IMR-90 (cell line): ENCODE data around the gene CNPPD1. TPM values are rescaled to one million over a fixed set of nuclear protein-coding genes. Genes with fewer than 3 reads are reported as not detected.

Experiments
- ATAC-seq: fragments of 200-7000 bp; cut with Tn5 transposase; 2 replicates; pipeline ENCODE4 v1.9.1; 2020; ENCODE audit warnings: low read depth, mild to moderate bottlenecking, moderate library complexity
- BruUV-seq: library from RNA; stranded (reverse); fragments of 400-500 nt; replicated peaks from 2 replicates; lab custom pipeline; 2021; lab: Mats Ljungman, UMichigan
- CTCF ChIA-PET: fragments of 300-600 bp; formaldehyde crosslinking; extraction: SDS; loops from one replicate; lab custom pipeline; 2021; ENCODE audit warnings: antibody characterized with exemption; lab: Yijun Ruan, JAX
- POLR2A ChIA-PET: fragments of 300-600 bp; sonication (Branson Sonifier 250); formaldehyde crosslinking; loops from one replicate; lab custom pipeline; 2022; ENCODE audit warnings: antibody characterized with exemption; ENCODE audit not compliant: unreplicated experiment; lab: Charles Lee
- DNase-seq: peaks from one replicate; pipeline ENCODE4 v3.0.0; 2013
- H2AFZ ChIP-seq: replicated peaks from 2 replicates; pipeline ENCODE3; 2013; ENCODE audit warnings: low read length, mild to moderate bottlenecking; ENCODE audit not compliant: poor library complexity
- H2AK5ac ChIP-seq: 2 replicates; pipeline ENCODE4 v1.6.1; 2013; ENCODE audit warnings: low read depth, low read length, inconsistent platforms
- H2AK9ac ChIP-seq: replicated peaks from 2 replicates; pipeline ENCODE3; 2013; ENCODE audit warnings: mild to moderate bottlenecking, low read depth, low read length, moderate library complexity; ENCODE audit not compliant: poor library complexity
- H2BK120ac ChIP-seq: 2 replicates; pipeline ENCODE4 v1.6.1; 2013; ENCODE audit warnings: low read depth, low read length, inconsistent platforms
- H2BK15ac ChIP-seq: 3 replicates; pipeline ENCODE4 v1.6.1; 2013; ENCODE audit warnings: low read depth, low read length, inconsistent platforms
- H2BK20ac ChIP-seq: 2 replicates; pipeline ENCODE4 v1.6.1; 2013; ENCODE audit warnings: low read depth, mild to moderate bottlenecking, inconsistent platforms, low read length, moderate library complexity
- H2BK5ac ChIP-seq: 2 replicates; pipeline ENCODE4 v1.6.1; 2013; ENCODE audit warnings: mild to moderate bottlenecking, low read depth, low read length, inconsistent platforms; ENCODE audit not compliant: poor library complexity, severe bottlenecking
- H3K14ac ChIP-seq: replicated peaks from 2 replicates; pipeline ENCODE4 v1.6.1; 2013; ENCODE audit warnings: low read depth, low read length, inconsistent platforms
- H3K18ac ChIP-seq: 2 replicates; pipeline ENCODE4 v1.6.1; 2013; ENCODE audit warnings: low read depth, low read length, control low read depth
- H3K23ac ChIP-seq: 2 replicates; pipeline ENCODE4 v1.6.1; 2013; ENCODE audit warnings: low read depth, low read length, inconsistent platforms
- H3K27ac ChIP-seq: 2 replicates; pipeline ENCODE4 v1.5.1; 2013; ENCODE audit warnings: mild to moderate bottlenecking, control low read depth, low read length; ENCODE audit not compliant: insufficient read depth
- H3K27me3 ChIP-seq: 2 replicates; pipeline ENCODE4 v1.6.1; 2013; ENCODE audit warnings: low read length; ENCODE audit not compliant: control insufficient read depth, insufficient read depth
- H3K36me3 ChIP-seq: 2 replicates; pipeline ENCODE4 v1.6.1; 2013; ENCODE audit warnings: low read length, mixed read lengths; ENCODE audit not compliant: control insufficient read depth, insufficient read depth
- H3K4ac ChIP-seq: 2 replicates; pipeline ENCODE4 v1.6.1; 2013; ENCODE audit warnings: low read depth, low read length, inconsistent platforms
- H3K4me1 ChIP-seq: 2 replicates; pipeline ENCODE4 v1.6.1; 2013; ENCODE audit warnings: low read length, mixed read lengths; ENCODE audit not compliant: control insufficient read depth, insufficient read depth
- H3K4me2 ChIP-seq: 2 replicates; pipeline ENCODE4 v1.6.1; 2013; ENCODE audit warnings: low read depth, mild to moderate bottlenecking, control low read depth, low read length, moderate library complexity
- H3K4me3 ChIP-seq: 2 replicates; pipeline ENCODE4 v1.5.1; 2013; ENCODE audit warnings: low read depth, mild to moderate bottlenecking, control low read depth, low read length, moderate library complexity; ENCODE audit not compliant: insufficient read depth
- H3K56ac ChIP-seq: 2 replicates; pipeline ENCODE4 v1.6.1; 2013; ENCODE audit warnings: low read length, inconsistent platforms; ENCODE audit not compliant: insufficient read depth; ENCODE audit errors: extremely low read depth
- H3K79me1 ChIP-seq, 2 experiments: 2 replicates each; pipeline ENCODE4 v1.6.1; 2013; ENCODE audit warnings: low read length in 2 of 2, inconsistent platforms in 1 of 2, low read depth in 1 of 2
- H3K9ac ChIP-seq: 2 replicates; pipeline ENCODE4 v1.6.1; 2013; ENCODE audit warnings: low read depth, low read length, control low read depth
- H3K9me1 ChIP-seq: 2 replicates; pipeline ENCODE4 v1.6.1; 2013; ENCODE audit warnings: low read length, inconsistent platforms; ENCODE audit not compliant: insufficient read depth
- H3K9me3 ChIP-seq: 2 replicates; pipeline ENCODE4 v1.6.1; 2013; ENCODE audit warnings: low read length; ENCODE audit not compliant: control insufficient read depth, insufficient read depth
- H4K20me1 ChIP-seq: 2 replicates; pipeline ENCODE4 v1.6.1; 2013; ENCODE audit warnings: low read length, inconsistent platforms; ENCODE audit not compliant: insufficient read depth
- H4K5ac ChIP-seq: 2 replicates; pipeline ENCODE4 v1.6.1; 2013; ENCODE audit warnings: mild to moderate bottlenecking, low read depth, low read length, control low read depth
- H4K8ac ChIP-seq, 2 experiments: 2 replicates each; pipeline ENCODE4 v1.6.1; 2013; ENCODE audit warnings: low read depth in 2 of 2, low read length in 2 of 2, control low read depth in 1 of 2, inconsistent platforms in 1 of 2
- H4K91ac ChIP-seq: 2 replicates; pipeline ENCODE4 v1.6.1; 2013; ENCODE audit warnings: low read depth, low read length, inconsistent platforms; ENCODE audit not compliant: insufficient read depth
- CEBPB ChIP-seq: IDR thresholded peaks from 2 replicates; pipeline ENCODE4 v1.6.1; 2012; ENCODE audit warnings: low read depth, low read length, improper control_type of control experiment
- CTCF ChIP-seq: conservative IDR thresholded peaks from 2 replicates; pipeline ENCODE4 v1.5.1; 2012; ENCODE audit warnings: mild to moderate bottlenecking, low read depth, low read length, improper control_type of control experiment
- ELK1 ChIP-seq: fragments of 150-350 bp; IDR thresholded peaks from 2 replicates; pipeline ENCODE4 v1.6.1; 2016; ENCODE audit warnings: low read depth, mild to moderate bottlenecking, low read length, moderate library complexity, borderline replicate concordance
- FOS ChIP-seq: fragments of 150-350 bp; IDR thresholded peaks from 2 replicates; pipeline ENCODE4 v1.6.1; 2016; ENCODE audit warnings: low read depth, low read length
- MXI1 ChIP-seq: IDR thresholded peaks from 2 replicates; pipeline ENCODE4 v1.6.1; 2012; ENCODE audit warnings: low read depth, mild to moderate bottlenecking, low read length, moderate library complexity, borderline replicate concordance
- NFE2L2 ChIP-seq: fragments of 150-350 bp; IDR thresholded peaks from 2 replicates; pipeline ENCODE4 v1.6.1; 2016; ENCODE audit warnings: low read depth, mild to moderate bottlenecking, low read length
- POLR2A ChIP-seq: IDR thresholded peaks from 2 replicates; pipeline ENCODE4 v1.6.1; 2012; ENCODE audit warnings: mild to moderate bottlenecking, low read depth, low read length
- RAD21 ChIP-seq: IDR thresholded peaks from 2 replicates; pipeline ENCODE4 v1.6.1; 2012; ENCODE audit warnings: low read length, improper control_type of control experiment
- RCOR1 ChIP-seq: IDR thresholded peaks from 2 replicates; pipeline ENCODE4 v1.6.1; 2012; ENCODE audit warnings: mild to moderate bottlenecking, low read length, improper control_type of control experiment; ENCODE audit not compliant: insufficient replicate concordance
- WGBS, 2 experiments: methylation state at CpG; one replicate each; pipeline versions ENCODE4 v1.1.5 to v1.1.7; 2013; ENCODE audit warnings: missing lambda C conversion rate in 2 of 2; ENCODE audit not compliant: insufficient read length in 1 of 2; ENCODE audit errors: extremely low coverage in 2 of 2; 5-methylcytosine and 5-hydroxymethylcytosine counted together
- dilution Hi-C: fragments of 300-500 bp; cut with HindIII; formaldehyde crosslinking; loops from one replicate; pipeline ENCODE4 v1.14.3; 2018; ENCODE audit warnings: low sequenced_read_pairs; ENCODE audit not compliant: unreplicated experiment
- in situ Hi-C: fragments of 300-500 bp; cut with MboI; formaldehyde crosslinking; loops from 3 replicates; pipeline ENCODE4 v1.14.3; 2019; ENCODE audit warnings: low sequenced_read_pairs, inconsistent platforms, mixed read lengths
- intact Hi-C: fragments of 100-400 bp; cut with micrococcal nuclease; formaldehyde crosslinking; loops from 2 replicates; pipeline ENCODE4 v1.10.0; 2022
- polyA plus RNA-seq, 3 experiments: library from polyadenylated mRNA; depleted of rRNA; stranded (reverse); fragments of >200 nt; gene quantifications; 2 replicates each; pipeline ENCODE4 v1.2.3, GENCODE V29; 2012; ENCODE audit warnings: low replicate concordance in 1 of 3
- total RNA-seq: library from RNA; depleted of rRNA; stranded (reverse); fragments of >200 nt; gene quantifications from 2 replicates; pipeline ENCODE4 v1.2.3, GENCODE V29; 2012
- TF ChIP-seq, protein P1 (sequence below): fragments of 150-350 bp; IDR thresholded peaks from 2 replicates; pipeline ENCODE4 v1.6.1; 2017; ENCODE audit warnings: mild to moderate bottlenecking, antibody characterized with exemption, low read length, low read depth

The CNPPD1 gene
- total and polyA plus RNA-seq, 2 of the 4 experiments (the other 2 are of a cell fraction) = 11.1 to 29.2 TPM

DNA sequence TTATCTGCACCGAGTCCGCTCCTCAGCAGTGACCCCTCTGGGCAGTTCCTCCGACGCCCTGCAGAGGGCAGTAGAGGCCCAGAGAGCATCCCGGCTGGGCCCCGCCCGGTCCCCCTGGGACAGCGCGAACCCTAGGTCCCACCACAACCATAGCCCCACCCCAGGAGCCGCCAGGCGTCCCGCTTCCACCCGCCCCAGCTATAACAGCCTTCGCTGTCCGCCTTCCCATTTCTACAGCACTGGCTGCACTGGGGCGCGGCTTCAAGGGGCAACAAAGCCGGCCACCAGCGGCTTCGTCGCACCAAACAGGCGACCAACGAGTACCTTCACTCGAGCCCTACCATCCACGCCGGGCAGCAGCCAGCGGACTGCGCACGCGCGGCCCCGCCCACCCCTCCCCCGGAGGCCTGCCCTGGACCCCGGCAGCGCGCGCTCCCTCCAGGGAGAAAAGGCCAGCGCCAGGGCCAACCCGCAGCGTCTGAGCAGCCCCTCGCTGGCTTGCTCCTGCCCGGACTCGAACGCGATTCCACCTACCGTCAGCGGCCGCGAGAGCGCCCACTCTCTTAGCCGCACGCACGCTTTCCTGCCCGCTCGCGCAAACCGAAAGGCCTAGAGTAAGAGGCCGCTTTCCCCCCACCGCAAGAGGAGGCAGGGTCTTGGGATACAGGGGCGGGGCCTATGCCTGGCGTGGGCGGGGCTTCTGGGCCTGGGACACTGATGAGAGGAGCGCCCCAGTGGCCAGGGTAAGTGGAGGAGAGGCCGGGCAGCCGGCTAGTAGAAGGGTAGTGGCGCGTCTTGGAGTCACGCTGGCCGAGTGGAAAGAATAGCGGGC lies 16.3 kb downstream of the CNPPD1 start, which contains the start of gene NHEJ1 (continued):
- no peak for TF ChIP-seq FOS
- TF ChIP-seq RAD21 = peak; percentile 84
- no peak for TF ChIP-seq RCOR1

GRCh38 chr2:219159771-219160185 lies 16.9 kb downstream of the CNPPD1 start:
- Histone ChIP-seq H3K79me1 (peaks cover 5 to 17% of the 10 kb centered on the region in 2 experiments; a peak in 2 of 4 replicates), H2AK5ac (no peak overlapping the region), H3K14ac (peak overlapping the region; percentile 77), H4K20me1 (no peaks in the 10 kb centered on the region), H3K4me3 (peak overlapping the region; percentile 82), H3K23ac (peak overlapping the region; percentile 85), H3K9ac (peak overlapping the region; percentile 62), H3K9me3 (no peaks in the 10 kb centered on the region), H2BK5ac (no peak overlapping the region), H2BK120ac (no peak overlapping the region), H3K9me1 (no peaks in the 10 kb centered on the region; the same call in 1 of the 2 replicates), H3K27ac (peak overlapping the region; percentile 36; the same call in 1 of the 2 replicates), H2AFZ (peak overlapping the region; percentile 99), H4K91ac (0 out of 2 replicates have a peak overlapping the region, but pooled peaks have one; percentile 20), H3K56ac (peak overlapping the region; percentile 47; the same call in 1 of the 2 replicates), H3K4me2 (peak overlapping the region; percentile 95), H2BK20ac (no peak overlapping the region), H3K18ac (no peak overlapping the region), H2BK15ac (no peak overlapping the region), H4K5ac (no peak overlapping the region), H2AK9ac (peak overlapping the region; percentile 86), H3K27me3 (no peaks in the 10 kb centered on the region), H4K8ac (peak overlapping the region in 1 of 2 experiments; percentile 48; a peak in 2 of 4 replicates), H3K4ac (peak overlapping the region; percentile 55; the same call in 1 of the 2 replicates), H3K36me3 (0 out of 2 replicates have a peak, but pooled peaks cover 3% of the 10 kb centered on the region), H3K4me1 (peaks cover 2% of the 10 kb centered on the region; the same call in 1 of the 2 replicates)
- DNase-seq (no peak), ATAC-seq (no peak)
- no TSS peak for BruUV-seq
- 13% methylated on average over 9 of the region's 18 CpGs; no CpG with 5 or more reads in 1 of the 2 experiments for WGBS, 2 experiments
- dilution Hi-C loops = no loop called here
- in situ Hi-C loops = no loop called here
- ChIA-PET POLR2A (no interaction called here), CTCF (interaction anchor here (0.6 to 1.6 kb wide), 5 partner anchors 130 to 199 kb away, joined by 3 to 8 read pairs (median 3); no protein-coding TSS in a partner anchor)
- intact Hi-C loops = loop anchor here (1.0 kb wide), 4 partner anchors 47 to 193 kb away; partner anchors contain the start of genes ABCB6 and ZFAND2B
- TF ChIP-seq, protein P1, sequence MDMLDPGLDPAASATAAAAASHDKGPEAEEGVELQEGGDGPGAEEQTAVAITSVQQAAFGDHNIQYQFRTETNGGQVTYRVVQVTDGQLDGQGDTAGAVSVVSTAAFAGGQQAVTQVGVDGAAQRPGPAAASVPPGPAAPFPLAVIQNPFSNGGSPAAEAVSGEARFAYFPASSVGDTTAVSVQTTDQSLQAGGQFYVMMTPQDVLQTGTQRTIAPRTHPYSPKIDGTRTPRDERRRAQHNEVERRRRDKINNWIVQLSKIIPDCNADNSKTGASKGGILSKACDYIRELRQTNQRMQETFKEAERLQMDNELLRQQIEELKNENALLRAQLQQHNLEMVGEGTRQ = no peak
- no peak for TF ChIP-seq CEBPB
- TF ChIP-seq FOS = no peak
- no peak for TF ChIP-seq MXI1
- TF ChIP-seq RAD21 = no peak
- no peak for TF ChIP-seq NFE2L2
- no peak for TF ChIP-seq CTCF
- TF ChIP-seq RCOR1 = no peak
- no peak for TF ChIP-seq POLR2A
- no peak for TF ChIP-seq ELK1
